ENCODE data around the gene SERTAD1. TPM values are rescaled to one million over a fixed set of nuclear protein-coding genes. Genes with fewer than 3 reads are reported as not detected.

SERTAD1 gene
- total and polyA plus RNA-seq, 2 of the 8 experiments (the other 6 are each of a cell fraction or from before 2014, with no cell fraction given) = 5.4 to 6.6 TPM

DNA sequence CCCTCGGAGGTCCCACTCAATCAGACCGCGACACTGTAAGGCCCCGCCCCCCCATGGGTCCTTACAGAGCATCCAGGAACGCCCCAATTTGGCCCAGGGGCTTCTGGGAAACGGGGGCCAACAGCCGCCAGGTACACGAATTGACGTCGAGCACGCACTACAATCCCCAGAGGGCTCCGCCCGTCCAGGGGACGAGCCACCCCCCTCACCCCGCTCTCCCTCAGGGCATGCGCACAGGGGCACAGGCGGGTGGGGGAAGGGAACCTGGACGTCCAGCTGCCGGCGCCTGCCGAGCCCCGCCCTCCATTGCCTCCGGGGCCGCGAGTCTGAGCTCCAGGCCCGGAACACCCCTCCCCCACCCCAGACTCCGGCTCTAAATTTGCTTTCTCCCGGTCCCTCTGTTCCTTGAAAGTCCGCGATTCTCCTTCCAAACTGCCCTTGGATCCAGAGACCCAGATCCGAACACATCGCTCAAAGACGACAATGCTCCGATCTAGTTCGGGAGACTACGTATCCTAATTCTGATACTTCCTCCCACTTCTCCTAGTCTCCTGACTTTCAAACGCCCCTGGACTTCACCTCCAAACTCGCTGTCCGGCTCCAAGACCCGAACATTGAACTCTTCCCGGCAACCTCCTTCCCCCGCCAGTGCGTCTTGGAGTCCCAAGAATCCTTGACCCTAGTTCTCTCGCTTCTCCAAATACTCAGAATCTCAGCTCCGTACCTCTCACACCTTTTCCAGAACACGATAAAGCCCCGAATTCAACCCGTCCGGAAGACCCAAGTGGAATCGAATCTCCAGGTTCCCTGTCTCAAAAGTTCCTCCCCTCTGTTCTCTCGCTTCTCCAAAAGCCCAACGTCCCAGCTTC is 17.6 kb upstream of the SERTAD1 start (continued):
- TF ChIP-seq TAF1 (IDR thresholded peaks at IDR 0.05; ENCODE audit: low read depth, low read length) (peak; percentile 54; the same call in 1 of the 2 replicates), POLR2A (IDR thresholded peaks at IDR 0.05; ENCODE audit: control extremely low read depth in 1 of 2, low read depth in 2 of 2, low read length in 2 of 2) (peak in 1 of 2 experiments; percentile 10; a peak in 1 of 3 replicates), CREB1 (IDR thresholded peaks at IDR 0.05) (peak; percentile 92), PHF8 (conservative IDR thresholded peaks at IDR 0.05; ENCODE audit: low read depth, low read length) (0 out of 2 replicates have a peak, but pooled peaks have one; percentile 29), CTBP2 (IDR thresholded peaks at IDR 0.05; ENCODE audit: borderline replicate concordance, insufficient read depth, insufficient read length, low read length) (no peak), CHD1 (IDR thresholded peaks at IDR 0.05; ENCODE audit: low read depth, low read length) (no peak), KDM1A (IDR thresholded peaks at IDR 0.05; ENCODE audit: borderline replicate concordance, low read length) (no peak), YY1 (IDR thresholded peaks at IDR 0.05; ENCODE audit: low read depth, low read length) (peak; percentile 58; the same call in 1 of the 2 replicates), RAD21 (IDR thresholded peaks at IDR 0.05 in 1 of 2, conservative IDR thresholded peaks at IDR 0.05 in 1 of 2; ENCODE audit: low read depth in 2 of 2, low read length in 2 of 2) (no peak), POU5F1 (IDR thresholded peaks at IDR 0.05; ENCODE audit: low read depth, low read length) (no peak), EZH2 (IDR thresholded peaks at IDR 0.05; ENCODE audit: low read depth, low read length, severe bottlenecking) (no peak), SAP30 (IDR thresholded peaks at IDR 0.05; ENCODE audit: insufficient read depth, insufficient replicate concordance, low read length) (peak; percentile 23), SIX5 (IDR thresholded peaks at IDR 0.05; ENCODE audit: low read depth, low read length) (peak; percentile 68), ASH2L (IDR thresholded peaks at IDR 0.05; ENCODE audit: low read length) (peak; percentile 39), SP4 (IDR thresholded peaks at IDR 0.05; ENCODE audit: low read length) (peak; percentile 92), SIRT6 (IDR thresholded peaks at IDR 0.05; ENCODE audit: low read length) (no peak), CHD2 (IDR thresholded peaks at IDR 0.05; ENCODE audit: low read length) (peak; percentile 76), NRF1 (IDR thresholded peaks at IDR 0.05; ENCODE audit: low read depth, low read length) (peak; percentile 86), SP2 (IDR thresholded peaks at IDR 0.05; ENCODE audit: low read length) (no peak), TBP (IDR thresholded peaks at IDR 0.05; ENCODE audit: low read depth, low read length) (no peak), SIN3A (conservative IDR thresholded peaks at IDR 0.05 in 1 of 2, IDR thresholded peaks at IDR 0.05 in 1 of 2; ENCODE audit: low read depth in 1 of 2, low read length in 2 of 2) (peak; percentile 76 to 90; a peak in 2 of 4 replicates), SP1 (IDR thresholded peaks at IDR 0.05; ENCODE audit: low read depth, low read length) (peak; percentile 84; the same call in 1 of the 2 replicates)
- TF ChIP-seq, protein P1, sequence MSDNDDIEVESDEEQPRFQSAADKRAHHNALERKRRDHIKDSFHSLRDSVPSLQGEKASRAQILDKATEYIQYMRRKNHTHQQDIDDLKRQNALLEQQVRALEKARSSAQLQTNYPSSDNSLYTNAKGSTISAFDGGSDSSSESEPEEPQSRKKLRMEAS (IDR thresholded peaks at IDR 0.05) = peak; percentile 64
- TF ChIP-seq, protein P2, sequence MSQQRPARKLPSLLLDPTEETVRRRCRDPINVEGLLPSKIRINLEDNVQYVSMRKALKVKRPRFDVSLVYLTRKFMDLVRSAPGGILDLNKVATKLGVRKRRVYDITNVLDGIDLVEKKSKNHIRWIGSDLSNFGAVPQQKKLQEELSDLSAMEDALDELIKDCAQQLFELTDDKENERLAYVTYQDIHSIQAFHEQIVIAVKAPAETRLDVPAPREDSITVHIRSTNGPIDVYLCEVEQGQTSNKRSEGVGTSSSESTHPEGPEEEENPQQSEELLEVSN (IDR thresholded peaks at IDR 0.05) = no peak
